ENCODE measurements around the gene KIN.

DNA sequence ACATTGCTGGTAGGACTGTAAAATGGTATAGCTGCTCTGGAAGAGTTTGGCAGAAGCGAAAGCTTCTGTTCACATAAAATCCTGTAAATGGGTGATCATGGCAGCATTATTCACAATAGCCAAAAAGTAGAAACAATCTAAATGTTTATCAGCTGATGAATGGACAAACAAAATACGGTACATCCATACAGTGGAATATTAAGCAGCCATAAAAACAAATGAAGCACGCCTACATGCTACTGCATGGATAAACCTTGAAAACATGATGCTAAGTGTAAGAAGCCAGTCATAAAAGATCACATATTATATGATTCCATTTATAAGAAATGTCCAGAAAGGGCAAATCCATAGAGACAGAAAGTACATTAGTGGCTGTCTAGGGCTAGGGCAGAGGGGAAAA lies 32.7 kb downstream of the KIN start:
- TF ChIP-seq, protein P1, sequence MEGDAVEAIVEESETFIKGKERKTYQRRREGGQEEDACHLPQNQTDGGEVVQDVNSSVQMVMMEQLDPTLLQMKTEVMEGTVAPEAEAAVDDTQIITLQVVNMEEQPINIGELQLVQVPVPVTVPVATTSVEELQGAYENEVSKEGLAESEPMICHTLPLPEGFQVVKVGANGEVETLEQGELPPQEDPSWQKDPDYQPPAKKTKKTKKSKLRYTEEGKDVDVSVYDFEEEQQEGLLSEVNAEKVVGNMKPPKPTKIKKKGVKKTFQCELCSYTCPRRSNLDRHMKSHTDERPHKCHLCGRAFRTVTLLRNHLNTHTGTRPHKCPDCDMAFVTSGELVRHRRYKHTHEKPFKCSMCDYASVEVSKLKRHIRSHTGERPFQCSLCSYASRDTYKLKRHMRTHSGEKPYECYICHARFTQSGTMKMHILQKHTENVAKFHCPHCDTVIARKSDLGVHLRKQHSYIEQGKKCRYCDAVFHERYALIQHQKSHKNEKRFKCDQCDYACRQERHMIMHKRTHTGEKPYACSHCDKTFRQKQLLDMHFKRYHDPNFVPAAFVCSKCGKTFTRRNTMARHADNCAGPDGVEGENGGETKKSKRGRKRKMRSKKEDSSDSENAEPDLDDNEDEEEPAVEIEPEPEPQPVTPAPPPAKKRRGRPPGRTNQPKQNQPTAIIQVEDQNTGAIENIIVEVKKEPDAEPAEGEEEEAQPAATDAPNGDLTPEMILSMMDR (conservative IDR thresholded peaks at IDR 0.05; ENCODE audit: low read depth, low read length), result no peak
- TF ChIP-seq, protein P2, sequence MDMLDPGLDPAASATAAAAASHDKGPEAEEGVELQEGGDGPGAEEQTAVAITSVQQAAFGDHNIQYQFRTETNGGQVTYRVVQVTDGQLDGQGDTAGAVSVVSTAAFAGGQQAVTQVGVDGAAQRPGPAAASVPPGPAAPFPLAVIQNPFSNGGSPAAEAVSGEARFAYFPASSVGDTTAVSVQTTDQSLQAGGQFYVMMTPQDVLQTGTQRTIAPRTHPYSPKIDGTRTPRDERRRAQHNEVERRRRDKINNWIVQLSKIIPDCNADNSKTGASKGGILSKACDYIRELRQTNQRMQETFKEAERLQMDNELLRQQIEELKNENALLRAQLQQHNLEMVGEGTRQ (IDR thresholded peaks at IDR 0.05; ENCODE audit: low read depth, low read length), result no peak
- no peak for TF ChIP-seq RCOR1 (IDR thresholded peaks at IDR 0.05; ENCODE audit: insufficient replicate concordance, low read length)

Measured in IMR-90 (cell line).